HTR-8/SVneo (cell line): ENCODE measurements around the gene HOXA1.
A peak's percentile ranks its signal among the peaks of the same experiment; 100 is the strongest.

Experiments used
- DNase-seq: peaks from one replicate; pipeline ENCODE4 v3.0.0; 2011; ENCODE audit warnings: low spot score, mixed read lengths; ENCODE audit not compliant: insufficient read length
- FAIRE-seq: peaks from 2 replicates; lab custom pipeline; 2011; peaks lifted over from hg19 to GRCh38; lab: Jason Lieb, UNC

HOXA1 gene

DNA sequence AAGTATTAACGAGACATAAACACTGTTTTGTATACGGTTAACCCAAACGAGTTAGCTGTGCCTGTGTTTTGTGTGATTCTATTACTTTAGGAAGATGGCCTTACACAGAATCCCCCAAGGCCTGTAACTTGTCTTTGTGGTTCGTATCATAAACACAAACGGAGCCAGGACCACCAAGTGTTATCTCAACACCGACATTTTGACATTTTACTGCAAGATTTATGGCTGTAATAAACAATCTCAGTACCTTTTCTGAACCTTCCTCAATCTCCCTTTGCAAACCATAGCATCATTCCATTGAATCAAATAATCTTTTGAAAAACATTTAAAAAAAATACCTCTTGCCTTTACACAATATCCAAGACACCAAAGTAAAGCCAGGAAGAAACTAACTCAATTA, 37.2 kb upstream of the HOXA1 start:
- FAIRE-seq (no peak), DNase-seq (no peak)

DNA sequence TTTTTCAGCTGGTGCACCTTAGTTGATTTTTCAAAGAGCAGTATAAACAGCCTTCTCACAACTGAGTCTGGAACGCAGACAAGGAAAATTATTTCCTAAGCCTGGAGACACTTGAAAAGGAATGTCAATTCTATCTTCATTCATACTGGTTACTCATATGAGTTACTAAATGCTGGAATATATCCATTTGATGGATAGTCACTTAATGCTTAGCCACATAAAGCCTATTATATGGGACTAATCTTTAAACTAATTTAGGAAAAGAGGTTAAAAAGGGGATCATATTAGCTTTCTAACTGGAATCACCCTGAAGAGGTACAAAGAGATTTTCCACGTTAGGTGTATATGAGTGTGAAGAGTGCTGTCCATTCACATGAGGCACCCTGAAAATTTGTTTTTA, 36.4 kb upstream of the HOXA1 start:
- no peak for DNase-seq
- no peak for FAIRE-seq

DNA sequence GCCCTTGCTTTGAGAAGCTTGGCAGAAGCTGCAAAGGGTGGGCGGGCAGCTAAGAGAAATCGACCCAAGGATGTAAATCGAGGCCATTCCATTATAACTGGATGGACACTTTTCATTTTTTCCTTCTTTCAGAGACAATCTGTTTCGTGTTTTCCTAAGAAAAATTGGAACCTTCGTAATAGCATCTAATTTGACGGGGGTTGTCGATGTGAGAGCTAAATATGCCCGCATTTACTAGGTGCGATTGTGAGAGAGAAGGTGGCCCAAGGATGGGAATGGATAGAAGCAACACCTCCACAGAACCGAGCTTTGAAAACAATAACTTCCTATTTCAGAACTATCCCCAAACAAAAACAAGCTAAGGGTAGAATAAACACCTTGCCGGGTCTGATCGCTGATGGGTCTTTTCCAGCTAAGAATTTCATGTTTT, 35.6 kb upstream of the HOXA1 start:
- FAIRE-seq = no peak
- DNase-seq = no peak

DNA sequence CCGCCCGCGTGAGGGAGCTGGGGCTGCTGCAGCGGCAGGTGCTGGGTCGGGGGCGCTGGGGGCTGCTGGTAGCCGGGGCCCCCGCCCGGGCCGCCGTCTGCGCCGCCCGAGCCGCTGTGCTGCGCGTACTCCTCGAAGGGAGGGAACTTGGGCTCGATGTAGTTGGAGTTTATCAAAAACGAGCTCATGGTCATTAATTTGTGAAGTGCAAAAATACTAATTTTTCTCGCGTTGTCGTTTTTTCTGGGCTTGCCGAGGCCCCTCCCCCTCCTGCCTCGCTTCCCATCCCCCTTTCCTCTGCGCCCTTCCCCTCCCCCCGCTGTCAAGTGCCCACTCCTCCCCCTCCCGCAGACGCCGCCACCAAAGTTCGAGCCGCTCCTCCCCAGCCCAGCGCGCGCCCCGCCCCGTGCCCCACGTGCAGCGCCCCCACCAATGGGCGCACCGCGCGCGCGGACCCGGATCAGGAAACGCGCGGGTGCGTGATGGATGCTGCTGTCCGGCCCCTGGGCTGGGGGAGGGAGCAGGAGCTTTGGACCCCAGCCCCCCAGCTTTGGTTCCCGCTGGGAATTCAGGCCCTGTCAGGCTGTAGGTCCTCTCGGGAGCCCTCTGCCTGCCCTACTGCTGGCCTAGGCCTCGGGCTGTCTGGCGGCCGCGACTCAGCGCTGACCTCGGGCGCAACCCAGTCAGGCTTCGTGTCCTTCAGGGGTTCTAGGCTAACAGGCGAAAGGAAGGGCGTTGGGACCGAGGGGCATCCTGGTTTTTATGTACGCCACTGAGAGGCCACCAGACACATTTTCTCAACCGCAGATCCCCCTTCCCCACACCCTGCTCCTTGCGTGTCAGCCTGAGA, 35.0 kb upstream of the HOXA1 start, which contains the start of gene HOXA4:
TSS of gene HOXA4 (minus strand) at position 218 of the 850 bp plus-strand sequence. CDS start at position 194, 24 bp downstream.
- FAIRE-seq = peak; percentile 91
- no peak for DNase-seq

DNA sequence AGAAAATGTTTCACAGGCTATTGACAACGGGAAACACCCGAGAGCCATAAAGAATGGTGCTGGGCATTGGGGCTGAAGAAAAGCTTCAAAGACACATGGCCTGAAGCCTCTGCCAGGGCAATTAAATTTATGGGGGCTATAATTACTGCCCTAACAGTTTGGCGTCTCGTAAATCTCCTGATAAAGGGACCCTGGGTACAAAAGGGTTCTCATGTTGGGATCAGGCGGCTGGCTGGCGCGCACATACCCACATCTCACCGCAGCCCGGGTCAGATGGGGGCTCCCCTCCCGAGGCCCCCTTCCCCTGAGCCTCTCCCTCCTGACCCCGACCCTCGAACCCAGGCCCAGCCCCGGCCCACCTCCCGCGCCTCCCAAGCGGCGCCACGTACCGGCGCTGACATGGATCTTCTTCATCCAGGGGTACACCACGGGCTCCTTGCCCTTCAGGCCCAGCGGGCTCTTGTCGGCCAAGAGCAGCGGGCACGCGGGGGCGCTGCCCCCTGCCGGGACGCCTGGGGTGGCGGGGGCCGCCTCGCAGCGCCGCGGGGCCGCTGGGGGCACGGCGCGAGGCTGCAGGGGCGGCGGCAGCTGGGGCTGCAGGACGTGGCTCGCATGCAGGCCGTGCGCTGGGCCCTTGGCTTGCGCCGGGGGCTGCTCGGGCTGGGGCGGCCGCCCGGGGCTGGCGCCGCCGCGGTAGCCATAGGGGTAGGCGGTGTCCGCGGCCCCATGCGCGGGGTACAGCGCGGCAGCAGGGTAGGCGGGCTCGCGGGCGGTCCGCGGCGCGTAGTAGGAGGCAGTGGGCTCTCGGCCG, 34.1 kb upstream of the HOXA1 start:
- DNase-seq = no peak
- FAIRE-seq = no peak

DNA sequence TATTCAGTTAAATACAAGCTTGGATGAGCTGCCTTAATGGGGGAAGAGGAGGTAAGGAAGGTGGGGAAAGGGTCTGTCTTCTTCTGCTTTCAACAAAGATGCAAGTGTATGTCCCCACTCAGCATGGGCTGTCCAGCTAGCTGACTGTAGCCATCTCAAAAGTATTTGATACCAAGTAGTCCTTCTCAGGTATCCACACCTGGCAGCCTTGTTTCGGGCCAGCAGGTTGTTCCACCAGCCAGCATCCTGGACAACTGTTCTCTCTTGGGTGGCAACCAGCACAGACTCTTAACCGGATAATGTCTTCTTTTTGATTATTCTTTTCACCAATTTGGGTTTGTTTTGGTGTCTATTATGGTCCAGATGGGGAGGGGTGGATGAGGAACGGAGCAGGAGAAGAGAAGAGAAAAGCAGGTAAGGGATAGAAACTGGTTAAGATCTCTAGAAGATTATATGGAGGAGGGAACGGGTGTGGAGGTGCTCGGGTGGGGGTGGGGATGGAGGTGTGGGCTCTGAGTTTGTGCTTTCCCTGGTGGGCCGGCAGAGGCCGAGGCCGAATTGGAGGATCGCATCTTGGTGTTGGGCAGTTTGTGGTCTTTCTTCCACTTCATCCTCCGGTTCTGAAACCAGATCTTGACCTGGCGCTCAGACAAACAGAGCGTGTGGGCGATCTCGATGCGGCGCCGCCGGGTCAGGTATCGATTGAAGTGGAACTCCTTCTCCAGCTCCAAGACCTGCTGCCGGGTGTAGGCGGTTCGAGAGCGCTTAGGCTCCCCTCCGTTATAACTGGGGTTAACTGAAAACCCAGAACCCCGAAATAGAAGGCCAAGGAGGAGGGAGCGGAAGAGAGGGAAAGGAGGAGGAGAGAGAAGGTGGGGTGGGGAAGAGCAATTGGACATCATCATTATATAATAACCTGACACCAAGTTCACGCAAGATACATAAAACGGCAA, 33.3 kb upstream of the HOXA1 start:
- peak; percentile 80 for FAIRE-seq
- no peak for DNase-seq

DNA sequence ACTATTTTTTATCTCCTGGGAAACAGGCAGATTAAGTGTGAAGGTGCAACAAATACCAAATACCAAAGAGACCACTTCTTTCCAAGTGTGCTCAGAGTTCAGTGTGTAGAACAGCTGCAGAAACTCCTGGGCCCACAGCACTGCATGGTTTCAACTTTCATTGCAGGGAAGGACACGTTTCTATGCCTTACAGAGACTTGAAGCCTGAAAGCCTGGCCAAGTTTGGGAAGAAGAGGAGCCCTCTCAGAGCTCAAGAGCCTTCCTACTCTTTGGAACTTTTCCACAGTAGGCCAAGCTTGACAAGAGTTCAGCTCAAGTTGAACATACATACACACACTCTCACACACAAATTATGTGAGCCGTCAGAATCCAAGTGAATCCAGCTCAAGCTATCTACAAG, 32.2 kb upstream of the HOXA1 start:
- DNase-seq = no peak
- no peak for FAIRE-seq

DNA sequence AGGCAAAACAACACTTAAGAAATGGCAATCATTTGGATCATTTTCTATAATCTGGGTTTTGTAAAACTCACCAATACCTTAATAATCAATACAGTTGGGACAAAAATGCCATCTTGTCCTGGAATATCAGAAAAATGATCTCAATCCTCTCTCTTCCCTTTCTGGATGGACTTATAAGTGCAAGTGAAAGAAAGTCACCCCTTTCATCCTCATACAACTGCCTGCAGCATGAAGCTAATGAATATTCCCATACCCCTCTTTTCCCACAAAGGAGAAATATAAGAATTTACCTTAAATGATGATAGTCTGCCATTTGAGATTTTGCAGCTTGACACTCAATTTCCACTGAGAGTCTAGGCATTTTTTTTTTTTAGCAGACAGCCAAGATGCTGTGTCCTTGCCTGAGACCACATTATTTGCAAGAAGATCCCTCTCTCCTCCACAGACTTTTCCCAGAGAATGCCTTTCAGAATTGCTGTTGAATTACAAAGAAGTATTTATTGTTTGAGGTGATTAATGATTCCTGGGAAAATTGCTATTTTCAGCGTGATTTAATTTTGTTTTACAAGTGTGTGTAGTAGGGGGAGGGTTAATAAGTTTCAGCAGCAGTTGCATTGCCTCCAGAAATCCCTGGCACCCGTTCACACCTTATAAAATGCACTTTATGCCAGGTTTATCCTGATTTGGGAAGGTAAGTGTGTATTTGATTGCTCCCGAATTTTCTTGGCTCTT, 31.0 kb upstream of the HOXA1 start:
- DNase-seq (no peak), FAIRE-seq (no peak)

DNA sequence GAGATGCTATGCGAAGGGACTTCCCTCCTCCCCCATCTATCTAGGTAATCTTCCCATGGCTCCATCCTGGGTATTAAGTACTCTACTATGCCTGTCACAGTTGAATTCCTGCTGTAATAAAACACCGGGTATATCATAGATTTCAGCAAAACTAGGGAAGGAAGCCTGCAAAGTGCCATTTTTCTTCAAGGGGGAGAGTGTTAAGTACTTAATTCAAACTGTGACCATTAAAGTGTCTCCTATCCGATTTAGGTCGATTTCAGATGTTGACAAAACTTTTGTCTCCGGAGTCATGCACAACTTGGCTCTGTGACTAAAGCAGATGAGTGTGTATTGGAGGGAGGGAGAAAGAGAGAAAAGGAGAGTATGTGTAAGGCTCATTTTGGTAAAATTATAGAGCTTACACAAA, 30.2 kb upstream of the HOXA1 start:
- no peak for FAIRE-seq
- no peak for DNase-seq

DNA sequence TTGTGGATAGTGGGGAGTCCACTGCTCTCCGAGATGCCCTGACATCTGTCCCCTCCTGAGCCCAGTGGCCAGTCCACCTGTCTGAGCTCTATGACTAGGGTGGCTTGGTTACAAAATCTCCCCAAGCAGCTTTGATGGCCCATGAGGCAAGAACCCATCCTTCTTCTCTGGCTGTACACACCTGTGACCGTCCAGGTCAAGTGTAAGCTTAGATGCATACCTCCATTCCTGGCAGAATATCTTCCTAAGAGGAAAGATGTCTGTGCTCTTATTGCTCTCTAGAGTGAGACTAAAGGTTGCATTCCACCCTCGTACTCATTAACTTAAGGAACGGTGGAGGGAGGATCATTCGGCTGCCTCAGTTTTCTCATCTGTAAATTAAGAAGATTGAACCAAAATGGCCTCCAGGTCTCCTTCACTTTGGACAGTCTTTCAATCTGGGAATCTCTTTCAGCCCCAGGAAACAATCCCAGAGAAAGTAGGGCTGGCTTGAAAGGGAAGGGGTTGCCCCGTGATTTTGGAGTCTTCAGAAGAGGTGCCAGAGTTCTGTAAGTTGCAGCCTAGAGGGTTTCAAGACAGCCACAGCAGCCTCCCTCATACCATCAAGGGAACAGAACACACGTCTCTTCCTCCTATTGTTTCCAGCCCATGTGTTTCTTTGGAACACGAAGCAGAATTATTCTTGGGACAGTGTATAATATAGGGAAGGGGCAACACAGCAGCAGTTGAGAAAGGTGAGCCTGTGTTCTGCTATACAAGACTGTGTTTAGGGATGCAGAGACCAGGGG, 29.3 kb upstream of the HOXA1 start:
- DNase-seq (no peak), FAIRE-seq (peak; percentile 49)

DNA sequence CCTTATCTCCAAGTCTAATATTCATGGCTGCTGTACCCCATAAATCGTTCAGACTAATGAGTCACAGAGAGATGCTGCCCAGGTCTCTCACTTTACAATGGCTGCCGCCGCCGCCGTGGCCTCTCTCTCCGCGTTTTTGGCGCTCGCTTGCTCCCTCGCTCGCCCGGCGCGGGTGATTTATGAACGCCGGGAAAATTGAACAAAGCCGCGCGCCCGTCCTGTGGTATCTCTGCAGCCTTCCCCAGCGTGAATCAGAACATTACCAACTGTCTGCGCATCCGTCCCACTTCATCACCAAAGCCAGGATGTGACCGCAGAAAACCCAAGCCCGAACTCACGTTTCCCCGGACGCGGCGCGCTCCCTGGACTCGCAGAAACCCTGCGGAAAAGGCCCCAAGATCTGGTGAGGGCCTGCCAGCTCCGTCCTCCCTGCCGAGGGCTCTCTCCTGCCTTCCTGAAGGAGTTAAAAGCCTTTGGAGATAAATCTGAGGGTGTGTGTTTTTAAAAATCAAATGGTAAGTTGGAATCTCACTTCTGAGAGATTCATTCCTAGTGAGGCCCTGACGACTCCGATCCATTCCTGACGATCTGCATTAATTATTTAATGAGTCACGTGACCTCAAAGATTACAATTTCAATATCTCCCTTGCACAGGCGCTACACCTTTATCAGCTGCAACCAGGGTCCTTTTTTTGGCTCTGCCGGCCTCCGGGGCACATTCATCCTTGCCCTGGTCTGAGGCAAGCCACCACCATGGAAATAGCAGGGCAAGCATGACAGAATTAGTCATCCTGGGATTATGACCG, 28.5 kb upstream of the HOXA1 start:
- DNase-seq (no peak), FAIRE-seq (peak; percentile 76)

DNA sequence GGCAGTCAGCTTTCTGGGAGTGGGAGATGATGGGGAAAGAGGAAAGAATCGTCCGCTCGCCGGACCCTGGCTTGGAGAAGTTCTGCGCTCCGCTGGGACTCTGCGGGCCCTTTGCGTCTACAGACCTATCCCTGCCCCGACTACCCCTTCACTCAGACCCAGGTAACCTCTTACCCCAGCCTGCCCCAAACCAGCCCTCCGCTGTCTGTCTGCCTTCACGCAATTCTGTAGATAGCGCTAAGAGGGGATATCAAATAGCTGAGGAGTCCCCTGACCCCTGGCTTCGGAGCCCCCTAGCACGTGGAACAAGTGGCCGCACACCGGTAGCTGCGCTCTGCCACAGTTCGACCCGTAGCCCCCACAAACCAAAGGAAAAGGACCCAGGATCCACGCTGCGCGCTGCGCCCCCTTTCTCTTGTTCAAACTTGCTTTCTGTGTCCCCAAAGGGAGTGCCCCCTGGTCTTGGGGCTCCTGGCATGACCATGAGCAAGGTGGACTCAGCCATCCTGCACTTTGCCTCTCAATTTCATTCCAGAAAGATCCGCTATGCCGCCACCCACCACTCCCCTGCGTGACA, 27.8 kb upstream of the HOXA1 start:
- DNase-seq = no peak

DNA sequence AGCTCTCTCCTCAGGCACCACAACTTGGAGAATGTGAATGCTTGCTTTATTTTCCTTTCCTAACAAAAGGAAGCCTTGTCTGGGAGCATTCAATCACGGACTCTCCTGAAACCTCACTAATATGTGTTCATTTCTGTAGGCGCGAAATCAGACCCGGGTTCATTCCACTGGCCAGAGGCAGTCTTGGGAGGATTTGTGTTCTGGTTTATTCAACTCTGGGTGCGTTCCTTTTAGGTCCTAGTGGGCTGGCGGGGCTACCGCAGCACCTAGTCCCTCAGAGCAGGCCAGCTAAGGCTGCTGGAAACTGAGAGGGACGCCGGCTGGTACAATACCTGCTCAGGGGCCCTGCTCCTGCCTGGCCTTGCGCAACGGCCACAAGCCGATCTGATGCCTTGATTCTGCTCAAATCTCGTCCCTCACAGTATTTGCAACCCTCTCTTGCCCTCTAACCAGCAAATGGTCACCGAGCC, 27.2 kb upstream of the HOXA1 start:
- no peak for FAIRE-seq

More for the DNA sequence above, 27.8 kb upstream of the HOXA1 start:
- FAIRE-seq = no peak

DNA sequence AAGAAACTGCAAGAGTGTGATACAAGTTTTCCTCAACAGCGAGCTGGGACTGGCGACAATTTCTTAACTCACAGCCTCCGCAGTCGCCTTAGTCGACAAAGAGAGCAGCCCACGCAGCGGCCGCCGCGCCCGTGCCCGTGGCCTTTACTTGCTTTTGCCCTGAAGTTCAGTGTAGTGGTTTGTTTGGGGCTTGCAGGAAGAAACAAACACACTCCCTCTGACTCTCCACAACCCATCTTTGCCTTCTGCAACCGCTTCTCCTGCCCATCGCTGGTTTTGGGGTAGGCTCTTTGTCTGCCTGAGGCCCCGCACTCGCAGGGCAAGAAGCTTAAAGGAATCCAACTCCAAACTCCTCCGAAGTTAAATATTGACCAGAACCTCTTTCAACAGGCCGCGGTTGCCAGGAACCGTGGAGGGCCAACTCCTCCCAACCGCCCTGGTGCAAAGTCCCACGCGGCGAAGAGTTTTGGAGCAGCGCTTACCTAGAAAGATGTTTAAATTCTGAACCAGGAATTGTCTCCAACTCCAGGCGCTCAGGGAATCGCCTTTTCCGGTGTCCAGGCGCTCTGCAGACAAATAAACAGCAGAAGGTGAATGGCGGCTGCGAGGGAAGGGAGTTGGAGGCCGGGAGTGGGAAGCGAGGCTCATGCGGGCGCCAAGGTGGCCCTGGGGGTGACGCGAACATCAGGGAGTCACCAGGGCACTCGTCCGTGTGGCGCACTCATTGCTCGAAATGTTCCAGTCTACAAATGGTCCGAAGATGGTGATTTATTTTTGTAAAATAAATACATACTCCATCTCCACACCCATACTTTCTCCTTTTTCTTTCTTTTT, 26.5 kb upstream of the HOXA1 start:
- no peak for DNase-seq
- no peak for FAIRE-seq

More for the DNA sequence above, 27.2 kb upstream of the HOXA1 start:
- no peak for DNase-seq

DNA sequence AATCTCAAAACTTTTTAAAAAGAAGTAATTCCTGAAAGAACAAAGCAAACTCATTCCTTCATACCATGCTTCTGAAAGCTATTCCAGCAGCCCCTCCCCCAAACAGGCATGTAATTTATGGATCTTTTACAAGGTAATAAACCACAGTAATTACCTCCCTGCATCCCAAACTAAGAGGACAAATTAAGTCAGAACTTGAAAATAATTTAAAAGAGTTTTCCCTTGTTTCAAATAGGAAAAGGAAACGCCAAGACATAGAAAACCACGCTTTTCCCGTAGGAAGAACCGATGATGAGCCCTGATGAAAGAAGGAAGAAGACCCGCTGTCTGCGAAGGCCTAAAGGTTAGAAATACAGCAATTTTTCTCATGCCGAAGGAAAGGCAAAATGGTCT, 25.9 kb upstream of the HOXA1 start:
- no peak for DNase-seq
- FAIRE-seq = no peak

DNA sequence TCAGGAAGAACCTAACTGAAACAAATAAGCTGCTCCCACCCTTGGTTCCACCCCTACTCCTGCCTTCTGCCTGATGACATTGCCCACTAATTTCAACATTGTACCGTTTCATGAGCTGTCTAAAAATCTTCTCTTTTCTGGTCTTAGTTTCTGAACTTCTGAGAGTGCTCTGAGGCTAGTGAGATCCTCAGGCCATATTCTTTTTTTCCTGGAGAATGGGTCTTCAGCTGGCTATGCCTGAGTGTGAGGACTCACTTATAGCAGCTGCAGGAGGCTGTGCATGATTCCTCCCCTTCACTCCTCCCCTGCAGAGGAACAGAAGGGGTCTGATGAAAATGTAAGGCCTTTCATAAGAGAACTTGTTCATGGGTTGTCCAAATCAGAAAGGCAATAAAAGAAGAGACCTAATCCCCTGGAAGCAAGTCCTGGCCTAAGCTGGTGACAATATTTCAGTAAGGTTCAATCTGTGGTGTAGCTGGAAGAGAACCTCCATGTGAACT, 23.7 kb upstream of the HOXA1 start:
- no peak for FAIRE-seq
- no peak for DNase-seq
